ENCODE results near the gene TXNL4B. TPM values are rescaled to one million over a fixed set of nuclear protein-coding genes. Genes with fewer than 3 reads are reported as not detected.

The TXNL4B gene
- total RNA-seq, 6 experiments from 2014 or later, result 5.9 to 10.4 (median 9.9) TPM

- TF ChIP-seq, protein P1, sequence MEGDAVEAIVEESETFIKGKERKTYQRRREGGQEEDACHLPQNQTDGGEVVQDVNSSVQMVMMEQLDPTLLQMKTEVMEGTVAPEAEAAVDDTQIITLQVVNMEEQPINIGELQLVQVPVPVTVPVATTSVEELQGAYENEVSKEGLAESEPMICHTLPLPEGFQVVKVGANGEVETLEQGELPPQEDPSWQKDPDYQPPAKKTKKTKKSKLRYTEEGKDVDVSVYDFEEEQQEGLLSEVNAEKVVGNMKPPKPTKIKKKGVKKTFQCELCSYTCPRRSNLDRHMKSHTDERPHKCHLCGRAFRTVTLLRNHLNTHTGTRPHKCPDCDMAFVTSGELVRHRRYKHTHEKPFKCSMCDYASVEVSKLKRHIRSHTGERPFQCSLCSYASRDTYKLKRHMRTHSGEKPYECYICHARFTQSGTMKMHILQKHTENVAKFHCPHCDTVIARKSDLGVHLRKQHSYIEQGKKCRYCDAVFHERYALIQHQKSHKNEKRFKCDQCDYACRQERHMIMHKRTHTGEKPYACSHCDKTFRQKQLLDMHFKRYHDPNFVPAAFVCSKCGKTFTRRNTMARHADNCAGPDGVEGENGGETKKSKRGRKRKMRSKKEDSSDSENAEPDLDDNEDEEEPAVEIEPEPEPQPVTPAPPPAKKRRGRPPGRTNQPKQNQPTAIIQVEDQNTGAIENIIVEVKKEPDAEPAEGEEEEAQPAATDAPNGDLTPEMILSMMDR (IDR thresholded peaks at IDR 0.05), result no peak
- DNase-seq, result no peak
- Mint-ChIP-seq H3K27me3 (ENCODE audit: insufficient read depth) (peaks cover 3% of the 10 kb centered on the region; the same call in 1 of the 2 replicates), H3K36me3 (ENCODE audit: low read depth) (peaks cover 53% of the 10 kb centered on the region), H3K27ac (no peak overlapping the region), H3K9me3 (no peaks in the 10 kb centered on the region), H3K4me3 (no peak overlapping the region), H3K4me1 (ENCODE audit: low read depth) (no peaks in the 10 kb centered on the region)
These were observed 14.0 kb upstream of the TXNL4B start for GRCh38 chr16:72107371-72107770.

- Mint-ChIP-seq H3K4me1 (ENCODE audit: low read depth) (no peaks in the 10 kb centered on the region), H3K4me3 (no peak overlapping the region), H3K36me3 (ENCODE audit: low read depth) (peaks cover 50% of the 10 kb centered on the region), H3K27me3 (ENCODE audit: insufficient read depth) (peaks cover 3% of the 10 kb centered on the region; the same call in 1 of the 2 replicates), H3K9me3 (no peaks in the 10 kb centered on the region), H3K27ac (no peak overlapping the region)
- DNase-seq, result no peak
- TF ChIP-seq, protein P1 (IDR thresholded peaks at IDR 0.05), result no peak
These were observed 12.6 kb upstream of the TXNL4B start for GRCh38 chr16:72105978-72106377.

DNA sequence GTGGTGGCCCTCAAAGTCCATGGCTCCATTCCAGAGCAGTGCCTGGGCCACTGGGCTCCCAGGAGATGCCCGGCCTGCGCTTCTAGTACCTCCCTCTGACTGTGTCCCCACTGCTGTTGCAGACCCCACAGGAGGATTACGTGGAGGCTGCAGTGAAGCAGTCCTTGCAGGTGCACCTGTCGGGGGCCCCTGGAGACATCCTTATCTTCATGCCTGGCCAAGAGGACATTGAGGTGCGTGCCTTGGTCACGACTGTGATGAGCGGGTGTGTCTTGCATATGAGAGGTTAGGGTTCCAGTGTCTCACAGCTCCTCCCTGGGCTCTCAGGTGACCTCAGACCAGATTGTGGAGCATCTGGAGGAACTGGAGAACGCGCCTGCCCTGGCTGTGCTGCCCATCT lies 11.5 kb upstream of the TXNL4B start:
- H3K27ac Mint-ChIP-seq, result no peak overlapping the region

DNA sequence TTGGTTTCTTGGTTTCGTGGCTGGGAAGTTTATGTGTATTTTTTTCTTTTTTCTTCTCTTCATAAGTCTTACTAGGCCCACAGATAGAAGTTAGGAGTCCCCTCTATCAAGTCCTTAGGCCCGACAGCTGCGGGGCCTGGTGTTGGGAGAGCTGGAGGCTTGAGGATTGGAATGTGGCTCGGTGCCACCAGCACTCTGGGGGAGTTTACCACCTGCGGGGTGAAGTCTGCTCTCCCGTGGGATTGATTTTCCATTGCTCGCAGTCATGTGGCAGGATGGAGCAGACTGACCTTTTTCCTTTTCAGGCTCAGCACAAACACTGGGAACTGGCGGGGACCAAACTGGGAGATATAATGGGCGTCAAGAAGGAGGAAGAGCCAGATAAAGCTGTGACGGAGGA lies 7.8 kb upstream of the TXNL4B start:
- no peak for DNase-seq
- H3K36me3 Mint-ChIP-seq (ENCODE audit: low read depth), result peaks cover 49% of the 10 kb centered on the region
- no peak overlapping the region for H3K27ac Mint-ChIP-seq
- no peak overlapping the region for H3K4me3 Mint-ChIP-seq
- H3K9me3 Mint-ChIP-seq, result no peaks in the 10 kb centered on the region
- H3K4me1 Mint-ChIP-seq (ENCODE audit: low read depth), result peaks cover under 1% of the 10 kb centered on the region; the same call in 1 of the 2 replicates
- peaks cover 5% of the 10 kb centered on the region for H3K27me3 Mint-ChIP-seq (ENCODE audit: insufficient read depth)
- TF ChIP-seq, protein P1 (IDR thresholded peaks at IDR 0.05), result no peak

More for the DNA sequence above, 11.5 kb upstream of the TXNL4B start:
- no peak for DNase-seq
- H3K36me3 Mint-ChIP-seq (ENCODE audit: low read depth), result peaks cover 44% of the 10 kb centered on the region
- H3K4me1 Mint-ChIP-seq (ENCODE audit: low read depth), result no peaks in the 10 kb centered on the region
- H3K9me3 Mint-ChIP-seq, result no peaks in the 10 kb centered on the region
- peaks cover 3% of the 10 kb centered on the region; the same call in 1 of the 2 replicates for H3K27me3 Mint-ChIP-seq (ENCODE audit: insufficient read depth)
- TF ChIP-seq, protein P1 (IDR thresholded peaks at IDR 0.05), result no peak
- no peak overlapping the region for H3K4me3 Mint-ChIP-seq

DNA sequence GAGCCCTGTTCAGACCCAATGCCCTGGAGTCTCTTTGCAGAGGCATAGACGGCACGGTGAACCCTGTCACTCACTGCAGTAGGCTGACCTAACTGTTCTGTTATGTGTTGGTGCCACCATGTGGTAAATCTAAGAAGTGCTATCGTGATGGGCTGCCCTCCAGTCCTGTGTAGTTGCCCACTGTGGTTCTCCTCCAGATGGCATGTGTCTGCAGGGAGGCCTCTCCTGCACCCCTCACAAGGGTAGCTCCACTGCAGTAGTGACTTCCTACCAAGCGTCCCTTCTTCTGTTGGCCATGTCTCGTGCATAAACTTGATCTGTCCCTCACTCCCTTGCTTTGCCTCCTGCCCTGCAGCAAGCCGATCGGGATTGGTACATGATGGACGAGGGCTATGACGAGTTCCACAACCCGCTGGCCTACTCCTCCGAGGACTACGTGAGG lies 6.0 kb upstream of the TXNL4B start:
- Mint-ChIP-seq H3K4me1 (ENCODE audit: low read depth) (peaks cover 16% of the 10 kb centered on the region), H3K9me3 (no peaks in the 10 kb centered on the region), H3K4me3 (no peak overlapping the region), H3K27ac (no peak overlapping the region), H3K36me3 (ENCODE audit: low read depth) (peaks cover 43% of the 10 kb centered on the region), H3K27me3 (ENCODE audit: insufficient read depth) (peaks cover 4% of the 10 kb centered on the region)
- DNase-seq, result peak; percentile 37
- TF ChIP-seq, protein P1 (IDR thresholded peaks at IDR 0.05), result peak; percentile 79

DNA sequence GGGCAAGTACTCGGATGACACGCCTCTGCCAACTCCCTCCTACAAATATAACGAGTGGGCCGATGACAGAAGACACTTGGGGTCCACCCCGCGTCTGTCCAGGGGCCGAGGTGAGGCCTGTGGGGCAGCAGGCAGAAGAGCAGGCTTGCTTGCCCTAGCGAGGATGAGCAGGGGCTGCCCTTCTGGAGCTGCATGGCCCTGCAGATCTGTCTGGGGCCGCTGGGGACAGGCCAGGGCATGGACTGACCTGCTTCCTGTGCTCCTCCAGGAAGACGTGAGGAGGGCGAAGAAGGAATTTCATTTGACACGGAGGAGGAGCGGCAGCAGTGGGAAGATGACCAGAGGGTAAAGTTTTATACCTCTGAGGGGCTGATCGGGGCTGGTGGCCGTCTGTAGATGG lies 5.5 kb upstream of the TXNL4B start:
- peaks cover 6% of the 10 kb centered on the region for H3K27me3 Mint-ChIP-seq (ENCODE audit: insufficient read depth)
- peaks cover 16% of the 10 kb centered on the region for H3K4me1 Mint-ChIP-seq (ENCODE audit: low read depth)
- DNase-seq, result no peak
- TF ChIP-seq, protein P1 (IDR thresholded peaks at IDR 0.05), result no peak
- H3K4me3 Mint-ChIP-seq, result no peak overlapping the region
- no peak overlapping the region for H3K27ac Mint-ChIP-seq
- H3K36me3 Mint-ChIP-seq (ENCODE audit: low read depth), result peaks cover 43% of the 10 kb centered on the region
- H3K9me3 Mint-ChIP-seq, result no peaks in the 10 kb centered on the region

Measured in HFFc6 (cell line).